ENCODE results near the gene GAD2. TPM values are rescaled to one million over a fixed set of nuclear protein-coding genes. Genes with fewer than 3 reads are reported as not detected.

The GAD2 gene
- total RNA-seq, 2 experiments from 2014 or later = not detected

GRCh38 chr10:26269754-26270153, 53.2 kb downstream of the GAD2 start:
- no peaks in the 10 kb centered on the region for H3K9me2 ChIP-seq (ENCODE audit: insufficient read depth, low read length)
- no peaks in the 10 kb centered on the region for H3K36me3 ChIP-seq (ENCODE audit: insufficient read depth, low read length)
- POLR2A ChIA-PET = interaction anchor here (0.6 kb wide), 1 partner anchor 184 kb away, joined by 3 read pairs; no protein-coding TSS in a partner anchor
- DNase-seq (ENCODE audit: low spot score) = peak; percentile 71
- no peaks in the 10 kb centered on the region for H4K20me1 ChIP-seq (ENCODE audit: insufficient read depth, low read length)
- no peak overlapping the region for H2AFZ ChIP-seq (ENCODE audit: low read length)
- H3K4me3 ChIP-seq (ENCODE audit: low read depth, low read length, poor library complexity, severe bottlenecking) = no peak overlapping the region
- intact Hi-C loops (cut with micrococcal nuclease; ENCODE audit: unreplicated experiment) = loop anchor here (2.0 to 5.0 kb wide), 2 partner anchors 395 to 512 kb away; no protein-coding TSS in a partner anchor
- TF ChIP-seq CTCF (conservative IDR thresholded peaks at IDR 0.05; ENCODE audit: low read length) = peak; percentile 80
- TF ChIP-seq EZH2phosphoT487 (IDR thresholded peaks at IDR 0.05; ENCODE audit: borderline replicate concordance, low read depth, low read length) = no peak
- no peaks in the 10 kb centered on the region for H3K4me1 ChIP-seq (ENCODE audit: insufficient read depth, low read length, poor library complexity, severe bottlenecking)
- no peak overlapping the region for H3K4me2 ChIP-seq (ENCODE audit: low read length)
- no peaks in the 10 kb centered on the region for H3K9me3 ChIP-seq (ENCODE audit: low read length)
- no TSS peak for BruUV-seq (replicated peaks)
- no peak overlapping the region for H3K27ac ChIP-seq (ENCODE audit: low read depth, low read length, poor library complexity, severe bottlenecking)
- CTCF ChIA-PET (ENCODE audit: unreplicated experiment) = interaction anchor here (1.6 kb wide), 1 partner anchor 394 kb away, joined by 6 read pairs; no protein-coding TSS in a partner anchor
- H3K79me2 ChIP-seq (ENCODE audit: insufficient read depth, low read depth, low read length) = no peaks in the 10 kb centered on the region

- CTCF ChIA-PET (ENCODE audit: unreplicated experiment) = no interaction called here
- no peaks in the 10 kb centered on the region for H3K9me2 ChIP-seq (ENCODE audit: insufficient read depth, low read length)
Measured at GRCh38 chr10:26274391-26274790, 57.8 kb downstream of the GAD2 start.

More at GRCh38 chr10:26274391-26274790, 57.8 kb downstream of the GAD2 start:
- POLR2A ChIA-PET = interaction anchor here (1.5 kb wide), 1 partner anchor 10 kb away, joined by 4 read pairs; no protein-coding TSS in a partner anchor
- TF ChIP-seq CTCF (conservative IDR thresholded peaks at IDR 0.05; ENCODE audit: low read length) (no peak), EZH2phosphoT487 (IDR thresholded peaks at IDR 0.05; ENCODE audit: borderline replicate concordance, low read depth, low read length) (no peak)
- no peak overlapping the region for H2AFZ ChIP-seq (ENCODE audit: low read length)
- no peak for DNase-seq (ENCODE audit: low spot score)
- H3K4me2 ChIP-seq (ENCODE audit: low read length) = no peak overlapping the region
- H3K79me2 ChIP-seq (ENCODE audit: insufficient read depth, low read depth, low read length) = no peaks in the 10 kb centered on the region
- H3K36me3 ChIP-seq (ENCODE audit: insufficient read depth, low read length) = no peaks in the 10 kb centered on the region
- BruUV-seq (replicated peaks) = no TSS peak
- no peaks in the 10 kb centered on the region for H3K4me1 ChIP-seq (ENCODE audit: insufficient read depth, low read length, poor library complexity, severe bottlenecking)
- H3K4me3 ChIP-seq (ENCODE audit: low read depth, low read length, poor library complexity, severe bottlenecking) = no peak overlapping the region
- intact Hi-C loops (cut with micrococcal nuclease; ENCODE audit: unreplicated experiment) = no loop called here
- no peaks in the 10 kb centered on the region for H4K20me1 ChIP-seq (ENCODE audit: insufficient read depth, low read length)
- H3K9me3 ChIP-seq (ENCODE audit: low read length) = no peaks in the 10 kb centered on the region
- H3K27ac ChIP-seq (ENCODE audit: low read depth, low read length, poor library complexity, severe bottlenecking) = no peak overlapping the region

Measured in OCI-LY7 (cell line).